OCI-LY3 (cell line): Measurements from ENCODE around the gene MACROD1.

ENCODE experiments used
- CTCF ChIP-seq: fragments of 200-600, 300-600 bp; sonication (generic); IDR thresholded peaks from 2 replicates; pipeline ENCODE4 v1.5.1; 2014; ENCODE audit warnings: antibody characterized with exemption, low read length, low read depth
- EZH2phosphoT487 ChIP-seq: fragments of 200-600 bp; shearing (Covaris generic); IDR thresholded peaks from 2 replicates; pipeline ENCODE4 v1.6.1; 2018; ENCODE audit warnings: antibody characterized with exemption, mixed run types, low read depth

- TF ChIP-seq CTCF (no peak), EZH2phosphoT487 (no peak)
These were observed 137.4 kb downstream of the MACROD1 start for GRCh38 chr11:64028398-64029115.
